Activated CD4-positive, alpha-beta T cell treated with anti-CD3 and anti-CD28 coated beads, Interleukin-2, Interleukin-4, amounts not matched to agents 100 ng/mL and 50 ng/mL, durations not matched to agents 16 hours and 8 hours (primary cell): ENCODE data around the gene CDY1B.
"Not testable (repeated sequence)": the region's sequence is repeated elsewhere in the genome, so short reads cannot be mapped to it uniquely, and the experiment has no call there.

Source experiments
- DNase-seq: peaks from one replicate; pipeline ENCODE4 v3.0.0-alpha.2; 2020; ENCODE audit warnings: low spot score

CDY1B gene, protein sequence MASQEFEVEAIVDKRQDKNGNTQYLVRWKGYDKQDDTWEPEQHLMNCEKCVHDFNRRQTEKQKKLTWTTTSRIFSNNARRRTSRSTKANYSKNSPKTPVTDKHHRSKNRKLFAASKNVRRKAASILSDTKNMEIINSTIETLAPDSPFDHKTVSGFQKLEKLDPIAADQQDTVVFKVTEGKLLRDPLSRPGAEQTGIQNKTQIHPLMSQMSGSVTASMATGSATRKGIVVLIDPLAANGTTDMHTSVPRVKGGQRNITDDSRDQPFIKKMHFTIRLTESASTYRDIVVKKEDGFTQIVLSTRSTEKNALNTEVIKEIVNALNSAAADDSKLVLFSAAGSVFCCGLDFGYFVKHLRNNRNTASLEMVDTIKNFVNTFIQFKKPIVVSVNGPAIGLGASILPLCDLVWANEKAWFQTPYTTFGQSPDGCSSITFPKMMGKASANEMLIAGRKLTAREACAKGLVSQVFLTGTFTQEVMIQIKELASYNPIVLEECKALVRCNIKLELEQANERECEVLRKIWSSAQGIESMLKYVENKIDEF

DNA sequence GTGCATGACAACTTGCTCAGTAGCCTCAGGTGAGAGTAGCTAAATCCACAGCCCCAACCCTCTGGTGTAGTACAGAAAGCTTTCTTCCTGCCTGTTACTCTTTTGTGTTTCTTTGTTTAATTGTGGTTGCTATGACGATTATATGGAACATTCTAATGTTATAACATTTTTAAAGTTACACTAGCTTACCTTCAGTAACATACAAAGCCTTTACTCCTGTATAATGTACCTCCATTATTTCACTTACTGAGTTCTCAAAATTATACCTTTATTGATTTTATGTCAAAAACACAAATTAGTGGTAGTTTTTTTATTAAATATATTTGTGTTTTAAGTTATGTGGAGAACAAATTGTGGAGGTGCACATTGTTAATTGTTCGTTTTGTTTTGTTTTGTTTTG is at the start of gene CDY1B:
CDY1B (minus strand) TSS at position 101 of the 400 bp plus-strand sequence. CDS start 331 bp downstream, outside the sequence.
- not testable (repeated sequence) for DNase-seq

DNA sequence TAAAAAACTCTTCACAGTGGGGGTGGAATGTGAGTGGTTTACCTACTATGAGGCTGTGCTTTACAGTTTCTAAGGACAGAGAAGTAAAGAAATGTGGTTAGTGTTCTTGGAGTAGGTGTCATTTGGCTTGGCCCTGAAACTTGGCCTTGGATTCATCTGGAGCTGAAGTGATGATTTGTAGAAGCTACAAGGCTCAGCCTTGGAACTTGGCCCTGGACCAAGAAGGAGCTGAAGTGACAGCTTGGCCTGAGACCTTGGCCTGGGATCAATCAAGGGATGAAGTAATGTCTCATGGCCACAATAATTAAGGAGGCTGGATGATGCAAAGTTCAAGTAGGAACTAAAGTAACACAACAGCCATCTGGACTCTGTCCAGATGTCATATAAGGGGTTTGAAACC is 1.7 kb upstream of the CDY1B start:
- not testable (repeated sequence) for DNase-seq

DNA sequence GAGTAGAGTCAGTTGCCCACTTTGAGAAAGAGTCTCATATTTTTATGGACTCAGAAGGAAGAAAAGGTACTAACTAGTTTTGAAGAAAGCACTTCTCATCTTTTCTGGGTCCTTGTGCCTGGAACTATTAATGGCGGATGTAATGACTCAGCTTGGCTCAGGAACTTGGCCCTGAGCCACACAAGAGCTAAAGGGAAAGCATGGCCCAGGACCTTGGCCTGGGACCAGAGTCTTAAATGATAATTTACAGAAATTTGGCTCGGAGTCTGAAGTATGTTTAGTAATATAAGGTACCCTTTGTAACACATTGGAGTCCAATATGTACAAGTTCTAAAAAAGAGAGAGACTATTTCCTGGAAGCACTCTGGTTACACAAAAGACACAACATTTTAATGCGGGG is 4.6 kb downstream of the CDY1B start:
- DNase-seq = not testable (repeated sequence)

DNA sequence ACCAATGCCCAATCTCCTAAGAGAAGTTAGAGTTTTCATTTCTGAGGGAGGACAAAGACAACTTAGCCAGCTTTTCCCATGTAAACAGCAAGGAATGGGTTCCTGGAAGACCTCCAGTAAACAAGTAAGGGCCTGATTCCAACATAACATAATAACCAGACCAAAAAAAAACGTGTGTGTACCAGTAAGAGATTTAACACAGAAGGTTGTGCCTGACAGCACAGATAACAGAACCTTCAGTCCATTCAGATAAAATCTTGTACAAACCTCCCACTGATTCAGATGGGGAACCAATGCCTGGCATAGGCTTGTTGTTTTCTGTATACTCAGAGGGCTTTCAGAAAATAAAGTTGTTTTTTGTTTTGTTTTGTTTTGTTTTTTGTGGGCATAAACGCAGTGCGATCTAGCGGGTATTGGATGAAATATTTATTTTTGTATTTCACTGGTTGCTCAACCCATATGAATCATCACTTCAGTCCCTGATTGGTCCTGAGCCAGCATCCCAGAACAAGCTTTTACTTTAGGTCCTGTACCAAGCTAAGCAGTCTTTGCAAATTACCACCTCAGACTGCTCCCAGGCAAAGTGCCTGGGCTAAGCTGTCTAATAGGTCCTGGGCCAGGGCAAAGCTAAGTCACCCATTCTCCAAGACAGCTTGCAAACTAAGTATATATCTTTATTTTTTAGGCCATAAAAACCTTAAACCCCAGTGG is 8.7 kb downstream of the CDY1B start:
- DNase-seq = not testable (repeated sequence)

DNA sequence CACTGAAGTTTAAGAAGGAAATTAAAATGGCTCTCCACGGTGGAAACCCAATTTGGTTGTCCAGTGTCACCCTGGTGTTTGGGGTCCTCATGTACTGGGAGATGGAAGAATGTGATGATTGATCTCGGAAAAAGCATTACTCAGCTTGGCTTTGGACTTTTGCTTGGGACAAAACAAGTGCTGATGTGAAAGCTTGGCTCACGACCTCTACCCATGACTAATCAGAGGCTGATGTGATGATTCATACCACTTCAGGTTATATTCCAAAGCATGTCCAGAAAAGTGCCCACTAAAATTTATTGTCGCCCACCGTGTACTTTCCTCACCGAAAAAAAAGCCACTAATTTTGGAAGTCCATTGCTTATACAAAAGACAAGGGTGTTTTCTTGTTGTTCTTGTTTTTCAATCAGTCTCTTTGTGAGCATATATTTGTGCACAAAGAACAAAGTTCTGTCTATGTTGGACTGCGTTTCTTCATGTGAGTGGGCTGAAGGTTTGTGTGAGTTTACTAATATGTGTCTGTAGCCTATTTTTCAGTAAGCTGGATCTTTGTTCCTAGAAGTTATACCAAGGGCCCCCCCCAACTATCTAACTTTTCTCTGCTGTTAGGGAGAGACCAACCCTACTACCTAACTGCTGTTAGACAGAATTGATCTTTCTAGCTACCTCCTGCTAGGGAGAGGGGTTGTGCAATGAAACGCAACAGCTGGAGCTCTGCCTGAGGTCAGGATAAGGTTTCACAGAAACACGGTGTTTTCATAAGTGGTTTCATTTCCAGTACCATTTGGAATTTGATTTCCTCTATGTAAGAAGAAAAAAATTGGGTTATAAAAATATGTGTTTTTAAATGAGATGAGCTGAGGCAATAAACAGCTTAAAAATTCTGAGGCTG is 21.4 kb downstream of the CDY1B start:
- not testable (repeated sequence) for DNase-seq
